ENCODE data around the gene CFAP99. TPM values are rescaled to one million over a fixed set of nuclear protein-coding genes. Genes with fewer than 3 reads are reported as not detected.

The CFAP99 gene
- polyA plus RNA-seq, 3 donors: 0.15 to 0.27 TPM; not detected in 1

DNA sequence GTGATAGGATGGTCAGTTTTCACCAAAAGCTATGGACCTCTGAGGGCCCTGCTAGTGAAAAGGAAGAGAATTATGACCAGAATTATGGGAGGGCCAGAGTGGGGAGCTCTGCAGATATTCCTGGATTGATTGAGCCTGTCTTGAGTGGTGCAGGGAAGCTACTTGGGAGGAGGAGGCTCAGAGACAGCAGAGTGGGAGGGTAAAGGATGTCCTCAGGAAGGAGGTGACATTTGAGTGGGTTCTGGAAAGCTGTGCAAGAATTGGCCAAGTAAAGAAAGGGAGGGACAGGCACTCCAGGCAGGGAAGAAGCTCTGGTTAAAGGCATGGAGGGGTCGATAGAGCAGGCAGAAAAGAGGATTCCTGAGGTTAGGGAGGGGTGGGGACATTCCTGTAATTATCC lies 74.2 kb downstream of the CFAP99 start:
- DNase-seq: no peak
- Mint-ChIP-seq H3K4me1 (peaks cover 39% of the 10 kb centered on the region), H3K4me3 (no peak overlapping the region), H3K27ac (peak overlapping the region in 5 of 7 donors; percentile 19 to 66 (median 58)), H3K36me3 (peaks cover 54 to 88% of the 10 kb centered on the region in 2 donors), H3K27me3 (ENCODE audit: low read depth in 3 of 3) (peaks cover 0 to 2% (median 0%) of the 10 kb centered on the region in 3 donors), H3K9me3 (peaks cover 0 to 3% (median 0%) of the 10 kb centered on the region in 7 donors)
- H3K36me3 ChIP-seq (replicated peaks in 1 of 2; ENCODE audit: control insufficient read depth in 1 of 2, insufficient read depth in 2 of 2, low read length in 2 of 2): peaks cover 32 to 82% of the 10 kb centered on the region in 2 donors
- H2AFZ ChIP-seq (ENCODE audit: insufficient read depth, low read depth, low read length, poor library complexity, severe bottlenecking): no peak overlapping the region
- peak overlapping the region in 1 of 2 donors; percentile 61 for H3K27ac ChIP-seq (ENCODE audit: low read depth in 1 of 2, low read length in 2 of 2)
- intact Hi-C loops (cut with micrococcal nuclease): no loop called here
- H3K9ac ChIP-seq (ENCODE audit: insufficient read depth, low read length, poor library complexity, severe bottlenecking): no peak overlapping the region
- no peak overlapping the region for H3K4me3 ChIP-seq (replicated peaks in 1 of 3; ENCODE audit: low read depth in 2 of 3, low read length in 3 of 3)
- peaks cover 88% of the 10 kb centered on the region for H3K79me2 ChIP-seq (ENCODE audit: insufficient read depth, low read length)
- H3K9me3 ChIP-seq (replicated peaks in 1 of 2; ENCODE audit: control insufficient read depth in 1 of 2, insufficient read depth in 1 of 2, low read length in 2 of 2): no peaks in the 10 kb centered on the region
- no peaks in the 10 kb centered on the region for H3K27me3 ChIP-seq (ENCODE audit: control insufficient read depth in 2 of 2, insufficient read depth in 2 of 2, low read length in 2 of 2)
- TF ChIP-seq, protein P1, sequence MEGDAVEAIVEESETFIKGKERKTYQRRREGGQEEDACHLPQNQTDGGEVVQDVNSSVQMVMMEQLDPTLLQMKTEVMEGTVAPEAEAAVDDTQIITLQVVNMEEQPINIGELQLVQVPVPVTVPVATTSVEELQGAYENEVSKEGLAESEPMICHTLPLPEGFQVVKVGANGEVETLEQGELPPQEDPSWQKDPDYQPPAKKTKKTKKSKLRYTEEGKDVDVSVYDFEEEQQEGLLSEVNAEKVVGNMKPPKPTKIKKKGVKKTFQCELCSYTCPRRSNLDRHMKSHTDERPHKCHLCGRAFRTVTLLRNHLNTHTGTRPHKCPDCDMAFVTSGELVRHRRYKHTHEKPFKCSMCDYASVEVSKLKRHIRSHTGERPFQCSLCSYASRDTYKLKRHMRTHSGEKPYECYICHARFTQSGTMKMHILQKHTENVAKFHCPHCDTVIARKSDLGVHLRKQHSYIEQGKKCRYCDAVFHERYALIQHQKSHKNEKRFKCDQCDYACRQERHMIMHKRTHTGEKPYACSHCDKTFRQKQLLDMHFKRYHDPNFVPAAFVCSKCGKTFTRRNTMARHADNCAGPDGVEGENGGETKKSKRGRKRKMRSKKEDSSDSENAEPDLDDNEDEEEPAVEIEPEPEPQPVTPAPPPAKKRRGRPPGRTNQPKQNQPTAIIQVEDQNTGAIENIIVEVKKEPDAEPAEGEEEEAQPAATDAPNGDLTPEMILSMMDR (IDR thresholded peaks at IDR 0.05): no peak
- no peak overlapping the region for H3K4me2 ChIP-seq (replicated peaks; ENCODE audit: extremely low read depth, low read length, poor library complexity, severe bottlenecking)
- peaks cover 85% of the 10 kb centered on the region for H4K20me1 ChIP-seq (ENCODE audit: insufficient read depth, low read length)
- WGBS (ENCODE audit: insufficient coverage): 91% methylated on average over 1 of the region's 1 CpG
- peaks cover 18 to 28% of the 10 kb centered on the region in 2 donors for H3K4me1 ChIP-seq (ENCODE audit: control insufficient read depth in 1 of 2, insufficient read depth in 2 of 2, low read length in 2 of 2)

DNA sequence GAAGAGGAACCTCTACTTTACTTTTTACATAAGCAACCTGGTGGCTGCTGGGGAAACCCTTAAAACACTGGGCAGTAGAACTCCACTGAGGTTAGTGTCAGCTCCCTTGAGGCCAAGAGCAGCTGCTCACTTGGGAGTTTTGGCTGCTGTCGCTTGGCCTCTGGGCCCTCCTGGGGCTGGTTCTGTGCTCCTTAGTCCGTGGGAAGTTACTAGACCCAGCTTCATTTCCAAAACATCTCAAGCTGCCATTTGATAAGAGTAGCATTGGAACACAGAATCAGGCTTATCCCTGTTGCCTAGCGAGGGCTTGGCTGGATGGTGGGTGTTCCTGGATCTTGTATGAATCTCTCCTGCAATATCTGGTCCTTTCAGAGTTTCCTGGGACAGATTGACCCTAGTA lies 76.2 kb downstream of the CFAP99 start:
- peaks cover 74% of the 10 kb centered on the region for H4K20me1 ChIP-seq (ENCODE audit: insufficient read depth, low read length)
- peaks cover 58 to 92% of the 10 kb centered on the region in 2 donors for H3K36me3 Mint-ChIP-seq
- H2AFZ ChIP-seq (ENCODE audit: insufficient read depth, low read depth, low read length, poor library complexity, severe bottlenecking): no peak overlapping the region
- no peak overlapping the region for H3K4me3 Mint-ChIP-seq
- intact Hi-C loops (cut with micrococcal nuclease): loop anchor here in 1 of 2 donors (5.0 kb wide), 1 partner anchor 33 kb away; no protein-coding TSS in a partner anchor
- DNase-seq: no peak
- peaks cover 34% of the 10 kb centered on the region for H3K4me1 Mint-ChIP-seq
- peaks cover 0 to 3% (median 2%) of the 10 kb centered on the region in 3 donors for H3K27me3 Mint-ChIP-seq (ENCODE audit: low read depth in 3 of 3)
- H3K9me3 Mint-ChIP-seq: peaks cover 0 to 3% (median 0%) of the 10 kb centered on the region in 7 donors
- no peaks in the 10 kb centered on the region for H3K27me3 ChIP-seq (ENCODE audit: control insufficient read depth in 2 of 2, insufficient read depth in 2 of 2, low read length in 2 of 2)
- TF ChIP-seq, protein P1 (IDR thresholded peaks at IDR 0.05): no peak
- H3K9me3 ChIP-seq (replicated peaks in 1 of 2; ENCODE audit: control insufficient read depth in 1 of 2, insufficient read depth in 1 of 2, low read length in 2 of 2): no peaks in the 10 kb centered on the region
- H3K27ac ChIP-seq (ENCODE audit: low read depth in 1 of 2, low read length in 2 of 2): peak overlapping the region in 1 of 2 donors; percentile 55
- H3K79me2 ChIP-seq (ENCODE audit: insufficient read depth, low read length): peaks cover 79% of the 10 kb centered on the region
- H3K36me3 ChIP-seq (replicated peaks in 1 of 2; ENCODE audit: control insufficient read depth in 1 of 2, insufficient read depth in 2 of 2, low read length in 2 of 2): peaks cover 33 to 81% of the 10 kb centered on the region in 2 donors
- peak overlapping the region in 4 of 7 donors; percentile 15 to 63 (median 45) for H3K27ac Mint-ChIP-seq
- H3K4me3 ChIP-seq (replicated peaks in 1 of 3; ENCODE audit: low read depth in 2 of 3, low read length in 3 of 3): no peak overlapping the region
- no peak overlapping the region for H3K4me2 ChIP-seq (replicated peaks; ENCODE audit: extremely low read depth, low read length, poor library complexity, severe bottlenecking)
- H3K4me1 ChIP-seq (ENCODE audit: control insufficient read depth in 1 of 2, insufficient read depth in 2 of 2, low read length in 2 of 2): peaks cover 20 to 23% of the 10 kb centered on the region in 2 donors
- WGBS (ENCODE audit: insufficient coverage): no CpG with 5 or more reads among the region's 3 CpGs
- no peak overlapping the region for H3K9ac ChIP-seq (ENCODE audit: insufficient read depth, low read length, poor library complexity, severe bottlenecking)
